HepG2 (cell line): ENCODE measurements around the gene PITPNM2. TPM values are rescaled to one million over a fixed set of nuclear protein-coding genes. Genes with fewer than 3 reads are reported as not detected.

Source experiments
- HNRNPH1 ChIP-seq: fragments of 200-400 bp; formaldehyde crosslinking; optimal IDR thresholded peaks from 2 replicates; pipeline ENCODE3; 2017; ENCODE audit warnings: mild to moderate bottlenecking, low read depth, low read length
- REL ChIP-seq: sonication (generic); formaldehyde crosslinking; conservative IDR thresholded peaks from 2 replicates; pipeline ENCODE4 v1.8.0; 2022; ENCODE audit warnings: mild to moderate bottlenecking, missing genetic modification reagents, moderate library complexity
- SP5 ChIP-seq: IDR thresholded peaks from 2 replicates; pipeline ENCODE4 v1.6.1; 2016; ENCODE audit warnings: low read depth, borderline replicate concordance
- STAG1 ChIP-seq: sonication (generic); formaldehyde crosslinking; IDR thresholded peaks from 2 replicates; pipeline ENCODE4 v1.4.0; 2020; ENCODE audit warnings: missing genetic modification reagents
- ZFP41 ChIP-seq: sonication (generic); formaldehyde crosslinking; IDR thresholded peaks from 2 replicates; pipeline ENCODE4 v1.4.0; 2020; ENCODE audit warnings: mild to moderate bottlenecking, missing genetic modification reagents, borderline replicate concordance
- ZNF563 ChIP-seq: sonication (generic); formaldehyde crosslinking; IDR thresholded peaks from 2 replicates; pipeline ENCODE4 v1.8.0; 2022; ENCODE audit warnings: mild to moderate bottlenecking, moderate library complexity, missing genetic modification reagents
- polyA plus RNA-seq, 8 experiments: library from polyadenylated mRNA; depleted of rRNA in 3 of 8; stranded (reverse) in 7 of 8; unstranded in 1 of 8; fragments of >200 nt; fragmentation: Illumina TruSeq in 4 of 8; extraction: Trizol in 4 of 8; gene quantifications; 2 replicates each; pipeline versions ENCODE4 v1.2.1 to v1.2.3, GENCODE V29; 2011 to 2016; ENCODE audit warnings: low read depth in 4 of 8, missing spikeins in 1 of 8, mixed read lengths in 1 of 8; ENCODE audit not compliant: insufficient read depth in 1 of 8
- total RNA-seq, 5 experiments: library from RNA; depleted of rRNA; stranded (reverse); fragments of >200 nt; fragmentation: Illumina TruSeq; extraction: Trizol; gene quantifications; 2 replicates each; pipeline ENCODE4 v1.2.3, GENCODE V29; 2016; ENCODE audit warnings: low read depth in 1 of 5
- TF ChIP-seq, protein P1 (sequence below): sonication (generic); formaldehyde crosslinking; IDR thresholded peaks from 2 replicates; pipeline ENCODE4 v1.5.1; 2020; ENCODE audit warnings: mild to moderate bottlenecking, missing genetic modification reagents
- TF ChIP-seq, protein P2 (sequence below): sonication (generic); formaldehyde crosslinking; IDR thresholded peaks from 2 replicates; pipeline ENCODE4 v1.4.0; 2020; ENCODE audit warnings: missing genetic modification reagents, low read depth, mild to moderate bottlenecking, borderline replicate concordance
- TF ChIP-seq, protein P3 (sequence below): sonication (generic); formaldehyde crosslinking; IDR thresholded peaks from 2 replicates; pipeline ENCODE4 v1.4.0; 2020; ENCODE audit warnings: missing genetic modification reagents; ENCODE audit errors: not compliant biosample characterization
- TF ChIP-seq, protein P4 (sequence below): sonication (generic); formaldehyde crosslinking; IDR thresholded peaks from 2 replicates; pipeline ENCODE4 v1.5.0; 2020; ENCODE audit warnings: mild to moderate bottlenecking, missing genetic modification reagents
- TF ChIP-seq, protein P5 (sequence below): sonication (generic); formaldehyde crosslinking; IDR thresholded peaks from 2 replicates; pipeline ENCODE4 v1.4.0; 2020; ENCODE audit warnings: mild to moderate bottlenecking, missing genetic modification reagents
- TF ChIP-seq, protein P6 (sequence below): sonication (generic); formaldehyde crosslinking; IDR thresholded peaks from 2 replicates; pipeline ENCODE4 v1.4.0; 2020; ENCODE audit warnings: missing genetic modification reagents, borderline replicate concordance

The PITPNM2 gene
- total and polyA plus RNA-seq, 2 of the 13 experiments (the other 11 are each of a cell fraction or from before 2014, with no cell fraction given) = 4.2 to 5.3 TPM

DNA sequence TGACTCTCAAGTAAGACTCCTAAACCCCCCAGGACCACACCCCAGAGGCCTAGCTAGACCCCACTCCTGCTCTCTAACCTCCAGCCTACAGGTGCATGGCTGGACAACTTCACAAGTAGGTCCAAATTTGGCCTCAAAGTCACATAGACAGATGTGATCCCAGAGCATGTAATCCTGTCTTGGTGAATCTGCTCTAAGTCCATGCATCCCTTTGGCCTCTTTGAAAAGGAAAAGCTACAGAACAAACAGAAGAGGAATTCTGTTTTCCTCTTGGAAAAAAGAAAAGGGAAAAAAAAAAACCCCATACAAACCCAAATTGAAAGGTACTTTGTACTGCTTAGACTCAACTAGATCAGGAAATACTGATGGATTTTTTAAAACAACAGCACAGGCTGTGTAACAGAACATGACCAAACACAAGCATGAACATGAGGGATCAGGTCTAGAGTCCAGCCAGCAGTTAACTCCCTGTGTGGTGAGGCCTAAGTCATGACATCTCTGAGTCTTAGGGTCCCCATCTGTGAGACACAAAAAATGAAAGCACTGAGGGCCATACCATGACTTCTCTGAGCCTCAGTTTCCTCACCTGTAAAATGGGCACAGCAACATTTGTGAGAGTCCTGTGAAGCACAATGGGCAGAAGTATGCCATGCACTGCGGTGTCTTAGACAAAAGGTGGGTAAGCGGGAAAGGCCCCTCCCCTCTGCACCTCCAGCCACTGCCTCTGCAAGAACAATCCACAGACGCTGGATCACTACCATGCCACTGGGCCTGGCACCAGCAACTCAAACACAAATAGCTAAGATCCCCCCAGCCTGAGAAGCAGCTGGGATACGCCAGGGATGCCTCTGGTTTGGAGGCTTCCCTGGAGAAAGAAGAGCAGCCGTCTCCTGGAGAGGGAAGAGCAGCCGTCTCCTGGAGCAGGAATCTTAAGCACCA is 9.9 kb downstream of the PITPNM2 start (continued):
- TF ChIP-seq REL (CRISPR knock-in tag) = no peak
- TF ChIP-seq, protein P1, sequence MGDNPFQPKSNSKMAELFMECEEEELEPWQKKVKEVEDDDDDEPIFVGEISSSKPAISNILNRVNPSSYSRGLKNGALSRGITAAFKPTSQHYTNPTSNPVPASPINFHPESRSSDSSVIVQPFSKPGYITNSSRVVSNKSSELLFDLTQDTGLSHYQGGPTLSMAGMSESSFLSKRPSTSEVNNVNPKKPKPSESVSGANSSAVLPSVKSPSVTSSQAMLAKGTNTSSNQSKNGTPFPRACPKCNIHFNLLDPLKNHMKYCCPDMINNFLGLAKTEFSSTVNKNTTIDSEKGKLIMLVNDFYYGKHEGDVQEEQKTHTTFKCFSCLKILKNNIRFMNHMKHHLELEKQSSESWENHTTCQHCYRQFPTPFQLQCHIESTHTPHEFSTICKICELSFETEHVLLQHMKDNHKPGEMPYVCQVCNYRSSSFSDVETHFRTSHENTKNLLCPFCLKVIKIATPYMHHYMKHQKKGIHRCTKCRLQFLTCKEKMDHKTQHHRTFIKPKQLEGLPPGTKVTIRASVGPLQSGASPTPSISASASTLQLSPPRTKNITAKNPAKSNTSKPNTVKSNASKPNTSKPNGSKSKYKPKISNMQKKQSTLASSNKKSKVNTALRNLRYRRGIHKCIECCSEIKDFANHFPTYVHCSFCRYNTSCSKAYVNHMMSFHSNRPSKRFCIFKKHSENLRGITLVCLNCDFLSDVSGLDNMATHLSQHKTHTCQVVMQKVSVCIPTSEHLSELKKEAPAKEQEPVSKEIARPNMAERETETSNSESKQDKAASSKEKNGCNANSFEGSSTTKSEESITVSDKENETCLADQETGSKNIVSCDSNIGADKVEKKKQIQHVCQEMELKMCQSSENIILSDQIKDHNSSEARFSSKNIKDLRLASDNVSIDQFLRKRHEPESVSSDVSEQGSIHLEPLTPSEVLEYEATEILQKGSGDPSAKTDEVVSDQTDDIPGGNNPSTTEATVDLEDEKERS (CRISPR knock-in tag) = no peak
- TF ChIP-seq, protein P2, sequence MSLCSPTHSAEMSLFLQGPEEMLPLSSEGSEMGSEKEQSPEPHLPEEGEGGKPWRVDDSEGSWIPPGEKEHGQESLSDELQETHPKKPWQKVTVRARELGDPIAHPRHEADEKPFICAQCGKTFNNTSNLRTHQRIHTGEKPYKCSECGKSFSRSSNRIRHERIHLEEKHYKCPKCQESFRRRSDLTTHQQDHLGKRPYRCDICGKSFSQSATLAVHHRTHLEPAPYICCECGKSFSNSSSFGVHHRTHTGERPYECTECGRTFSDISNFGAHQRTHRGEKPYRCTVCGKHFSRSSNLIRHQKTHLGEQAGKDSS (CRISPR knock-in tag) = no peak; the same call in 1 of the 2 replicates
- TF ChIP-seq ZFP41 (CRISPR knock-in tag) = no peak
- 0 out of 2 replicates have a peak, but pooled peaks have one; percentile 40 for TF ChIP-seq ZNF563
- TF ChIP-seq STAG1 (CRISPR knock-in tag) = no peak
- TF ChIP-seq, protein P3, sequence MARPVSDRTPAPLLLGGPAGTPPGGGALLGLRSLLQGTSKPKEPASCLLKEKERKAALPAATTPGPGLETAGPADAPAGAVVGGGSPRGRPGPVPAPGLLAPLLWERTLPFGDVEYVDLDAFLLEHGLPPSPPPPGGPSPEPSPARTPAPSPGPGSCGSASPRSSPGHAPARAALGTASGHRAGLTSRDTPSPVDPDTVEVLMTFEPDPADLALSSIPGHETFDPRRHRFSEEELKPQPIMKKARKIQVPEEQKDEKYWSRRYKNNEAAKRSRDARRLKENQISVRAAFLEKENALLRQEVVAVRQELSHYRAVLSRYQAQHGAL = no peak
- TF ChIP-seq, protein P4, sequence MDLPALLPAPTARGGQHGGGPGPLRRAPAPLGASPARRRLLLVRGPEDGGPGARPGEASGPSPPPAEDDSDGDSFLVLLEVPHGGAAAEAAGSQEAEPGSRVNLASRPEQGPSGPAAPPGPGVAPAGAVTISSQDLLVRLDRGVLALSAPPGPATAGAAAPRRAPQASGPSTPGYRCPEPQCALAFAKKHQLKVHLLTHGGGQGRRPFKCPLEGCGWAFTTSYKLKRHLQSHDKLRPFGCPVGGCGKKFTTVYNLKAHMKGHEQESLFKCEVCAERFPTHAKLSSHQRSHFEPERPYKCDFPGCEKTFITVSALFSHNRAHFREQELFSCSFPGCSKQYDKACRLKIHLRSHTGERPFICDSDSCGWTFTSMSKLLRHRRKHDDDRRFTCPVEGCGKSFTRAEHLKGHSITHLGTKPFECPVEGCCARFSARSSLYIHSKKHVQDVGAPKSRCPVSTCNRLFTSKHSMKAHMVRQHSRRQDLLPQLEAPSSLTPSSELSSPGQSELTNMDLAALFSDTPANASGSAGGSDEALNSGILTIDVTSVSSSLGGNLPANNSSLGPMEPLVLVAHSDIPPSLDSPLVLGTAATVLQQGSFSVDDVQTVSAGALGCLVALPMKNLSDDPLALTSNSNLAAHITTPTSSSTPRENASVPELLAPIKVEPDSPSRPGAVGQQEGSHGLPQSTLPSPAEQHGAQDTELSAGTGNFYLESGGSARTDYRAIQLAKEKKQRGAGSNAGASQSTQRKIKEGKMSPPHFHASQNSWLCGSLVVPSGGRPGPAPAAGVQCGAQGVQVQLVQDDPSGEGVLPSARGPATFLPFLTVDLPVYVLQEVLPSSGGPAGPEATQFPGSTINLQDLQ = no peak
- TF ChIP-seq, protein P5, sequence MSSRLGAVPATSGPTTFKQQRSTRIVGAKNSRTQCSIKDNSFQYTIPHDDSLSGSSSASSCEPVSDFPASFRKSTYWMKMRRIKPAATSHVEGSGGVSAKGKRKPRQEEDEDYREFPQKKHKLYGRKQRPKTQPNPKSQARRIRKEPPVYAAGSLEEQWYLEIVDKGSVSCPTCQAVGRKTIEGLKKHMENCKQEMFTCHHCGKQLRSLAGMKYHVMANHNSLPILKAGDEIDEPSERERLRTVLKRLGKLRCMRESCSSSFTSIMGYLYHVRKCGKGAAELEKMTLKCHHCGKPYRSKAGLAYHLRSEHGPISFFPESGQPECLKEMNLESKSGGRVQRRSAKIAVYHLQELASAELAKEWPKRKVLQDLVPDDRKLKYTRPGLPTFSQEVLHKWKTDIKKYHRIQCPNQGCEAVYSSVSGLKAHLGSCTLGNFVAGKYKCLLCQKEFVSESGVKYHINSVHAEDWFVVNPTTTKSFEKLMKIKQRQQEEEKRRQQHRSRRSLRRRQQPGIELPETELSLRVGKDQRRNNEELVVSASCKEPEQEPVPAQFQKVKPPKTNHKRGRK (CRISPR knock-in tag) = no peak
- TF ChIP-seq, protein P6, sequence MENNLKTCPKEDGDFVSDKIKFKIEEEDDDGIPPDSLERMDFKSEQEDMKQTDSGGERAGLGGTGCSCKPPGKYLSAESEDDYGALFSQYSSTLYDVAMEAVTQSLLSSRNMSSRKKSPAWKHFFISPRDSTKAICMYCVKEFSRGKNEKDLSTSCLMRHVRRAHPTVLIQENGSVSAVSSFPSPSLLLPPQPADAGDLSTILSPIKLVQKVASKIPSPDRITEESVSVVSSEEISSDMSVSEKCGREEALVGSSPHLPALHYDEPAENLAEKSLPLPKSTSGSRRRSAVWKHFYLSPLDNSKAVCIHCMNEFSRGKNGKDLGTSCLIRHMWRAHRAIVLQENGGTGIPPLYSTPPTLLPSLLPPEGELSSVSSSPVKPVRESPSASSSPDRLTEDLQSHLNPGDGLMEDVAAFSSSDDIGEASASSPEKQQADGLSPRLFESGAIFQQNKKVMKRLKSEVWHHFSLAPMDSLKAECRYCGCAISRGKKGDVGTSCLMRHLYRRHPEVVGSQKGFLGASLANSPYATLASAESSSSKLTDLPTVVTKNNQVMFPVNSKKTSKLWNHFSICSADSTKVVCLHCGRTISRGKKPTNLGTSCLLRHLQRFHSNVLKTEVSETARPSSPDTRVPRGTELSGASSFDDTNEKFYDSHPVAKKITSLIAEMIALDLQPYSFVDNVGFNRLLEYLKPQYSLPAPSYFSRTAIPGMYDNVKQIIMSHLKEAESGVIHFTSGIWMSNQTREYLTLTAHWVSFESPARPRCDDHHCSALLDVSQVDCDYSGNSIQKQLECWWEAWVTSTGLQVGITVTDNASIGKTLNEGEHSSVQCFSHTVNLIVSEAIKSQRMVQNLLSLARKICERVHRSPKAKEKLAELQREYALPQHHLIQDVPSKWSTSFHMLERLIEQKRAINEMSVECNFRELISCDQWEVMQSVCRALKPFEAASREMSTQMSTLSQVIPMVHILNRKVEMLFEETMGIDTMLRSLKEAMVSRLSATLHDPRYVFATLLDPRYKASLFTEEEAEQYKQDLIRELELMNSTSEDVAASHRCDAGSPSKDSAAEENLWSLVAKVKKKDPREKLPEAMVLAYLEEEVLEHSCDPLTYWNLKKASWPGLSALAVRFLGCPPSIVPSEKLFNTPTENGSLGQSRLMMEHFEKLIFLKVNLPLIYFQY = no peak
- no peak for TF ChIP-seq HNRNPH1
- no peak for TF ChIP-seq SP5 (CRISPR knock-in tag)
